ENCODE results near the gene KLF7. TPM values are rescaled to one million over a fixed set of nuclear protein-coding genes. Genes with fewer than 3 reads are reported as not detected.

The KLF7 gene
- total RNA-seq, 1 donor from 2014 or later: 35.8 TPM

DNA sequence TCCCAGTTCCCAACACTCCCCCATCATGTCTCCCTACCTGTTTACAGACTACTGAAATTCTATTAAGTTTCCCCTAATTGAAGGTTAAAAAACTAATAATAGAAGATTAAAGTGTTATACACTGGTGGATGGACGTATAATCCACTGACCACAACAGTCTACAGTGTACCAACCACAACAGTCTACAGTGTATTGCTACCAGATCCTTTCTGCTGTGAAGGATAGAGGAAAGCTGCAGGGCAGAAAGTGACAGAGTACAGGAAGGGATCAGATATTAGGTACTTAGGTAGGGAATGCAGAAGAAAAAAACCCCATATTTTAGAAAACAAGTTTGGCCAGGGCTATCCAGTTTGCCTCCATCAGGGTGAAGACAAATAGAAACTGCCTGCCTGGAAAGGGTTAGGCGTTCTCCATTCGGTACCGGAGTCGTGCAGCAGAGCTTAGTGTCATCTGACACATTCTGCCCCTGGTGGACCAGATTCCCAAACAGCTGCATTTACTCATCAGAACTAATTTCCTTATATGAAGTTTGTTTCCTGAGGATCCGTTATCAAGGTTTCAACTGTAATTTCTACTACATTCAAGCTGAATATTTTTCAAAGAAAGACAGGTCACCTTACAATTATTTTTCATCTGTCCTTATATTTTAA, 49.9 kb downstream of the KLF7 start:
- Histone ChIP-seq H3K27me3 (no peaks in the 10 kb centered on the region), H3K9me3 (no peaks in the 10 kb centered on the region), H3K36me3 (no peaks in the 10 kb centered on the region), H3K4me1 (peaks cover 12% of the 10 kb centered on the region), H3K4me3 (no peak overlapping the region), H3K27ac (no peak overlapping the region)
- no peak for TF ChIP-seq CTCF (IDR thresholded peaks at IDR 0.05)
- no peak for TF ChIP-seq POLR2AphosphoS5 (IDR thresholded peaks at IDR 0.05; ENCODE audit: insufficient read depth in 1 of 2, low read depth in 1 of 2)
- TF ChIP-seq POLR2A (IDR thresholded peaks at IDR 0.05): no peak
- no peak for DNase-seq (ENCODE audit: extremely low spot score in 2 of 2)
- intact Hi-C loops (cut with DNase I): no loop called here

DNA sequence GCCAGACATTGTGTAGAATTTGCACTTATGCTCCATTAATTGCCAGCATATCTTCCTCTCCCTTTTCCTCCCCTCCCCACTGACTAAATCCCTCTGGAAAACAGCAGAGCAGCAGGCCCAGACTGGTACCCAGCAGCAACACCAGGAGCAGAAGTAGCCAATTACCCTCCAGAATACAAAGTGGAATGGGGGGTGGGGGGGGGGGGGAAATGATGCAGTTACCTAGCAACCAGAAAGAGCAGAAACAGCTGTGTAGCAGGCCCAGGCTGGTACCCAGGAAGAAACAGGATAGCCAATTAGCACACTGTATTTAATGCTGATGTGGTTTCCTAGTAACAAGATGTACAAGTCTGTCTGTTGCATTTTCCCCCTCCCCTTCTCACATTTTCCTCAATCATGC, 52.3 kb downstream of the KLF7 start:
- no peak for DNase-seq (ENCODE audit: extremely low spot score in 2 of 2)
- intact Hi-C loops (cut with DNase I): no loop called here
- Histone ChIP-seq H3K4me1 (peaks cover 9% of the 10 kb centered on the region), H3K9me3 (no peaks in the 10 kb centered on the region), H3K36me3 (no peaks in the 10 kb centered on the region), H3K27me3 (no peaks in the 10 kb centered on the region), H3K4me3 (no peak overlapping the region), H3K27ac (no peak overlapping the region)
- TF ChIP-seq POLR2A (IDR thresholded peaks at IDR 0.05): no peak
- TF ChIP-seq POLR2AphosphoS5 (IDR thresholded peaks at IDR 0.05; ENCODE audit: insufficient read depth in 1 of 2, low read depth in 1 of 2): no peak

DNA sequence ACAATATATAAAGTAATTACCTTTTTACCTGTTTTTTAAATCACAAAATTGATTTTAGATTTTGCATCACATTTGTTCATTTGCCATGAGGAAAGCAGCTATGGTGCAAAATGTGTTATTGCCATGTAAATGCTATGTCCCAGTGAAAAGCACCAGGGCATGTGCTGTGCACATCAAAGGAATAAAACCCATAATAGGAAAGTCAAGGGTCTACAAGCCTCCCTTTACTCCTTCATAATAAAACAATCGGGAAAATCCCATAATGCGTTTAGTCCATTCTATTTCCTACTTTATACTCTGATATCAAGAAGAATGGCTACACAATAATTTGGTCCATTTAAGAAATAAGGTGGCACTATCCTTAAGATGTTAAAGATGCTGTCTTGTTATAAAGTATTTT, 53.0 kb downstream of the KLF7 start:
- no peak for DNase-seq (ENCODE audit: extremely low spot score in 2 of 2)
- Histone ChIP-seq H3K9me3 (no peaks in the 10 kb centered on the region), H3K27me3 (no peaks in the 10 kb centered on the region), H3K4me1 (peaks cover 9% of the 10 kb centered on the region), H3K27ac (no peak overlapping the region), H3K36me3 (no peaks in the 10 kb centered on the region), H3K4me3 (no peak overlapping the region)
- intact Hi-C loops (cut with DNase I): no loop called here
- TF ChIP-seq POLR2AphosphoS5 (IDR thresholded peaks at IDR 0.05; ENCODE audit: insufficient read depth in 1 of 2, low read depth in 1 of 2): no peak

- no peak for DNase-seq (ENCODE audit: extremely low spot score in 2 of 2)
- no peaks in the 10 kb centered on the region for H3K27me3 ChIP-seq
- peaks cover 9% of the 10 kb centered on the region for H3K4me1 ChIP-seq
- H3K36me3 ChIP-seq: peaks cover 0 to 3% of the 10 kb centered on the region in 2 donors
- intact Hi-C loops (cut with DNase I): no loop called here
- no peak for TF ChIP-seq CTCF (IDR thresholded peaks at IDR 0.05)
- no peak for TF ChIP-seq POLR2A (IDR thresholded peaks at IDR 0.05)
- no peak for TF ChIP-seq POLR2AphosphoS5 (IDR thresholded peaks at IDR 0.05; ENCODE audit: insufficient read depth in 1 of 2, low read depth in 1 of 2)
- no peak overlapping the region for H3K27ac ChIP-seq
- H3K4me3 ChIP-seq: no peak overlapping the region
- no peaks in the 10 kb centered on the region for H3K9me3 ChIP-seq
Measured at GRCh38 chr2:207112383-207112782, 53.4 kb downstream of the KLF7 start.

GRCh38 chr2:207111757-207112156, 54.0 kb downstream of the KLF7 start:
- TF ChIP-seq POLR2AphosphoS5 (IDR thresholded peaks at IDR 0.05; ENCODE audit: insufficient read depth in 1 of 2, low read depth in 1 of 2) (no peak), CTCF (IDR thresholded peaks at IDR 0.05) (no peak), POLR2A (IDR thresholded peaks at IDR 0.05) (no peak)

DNA sequence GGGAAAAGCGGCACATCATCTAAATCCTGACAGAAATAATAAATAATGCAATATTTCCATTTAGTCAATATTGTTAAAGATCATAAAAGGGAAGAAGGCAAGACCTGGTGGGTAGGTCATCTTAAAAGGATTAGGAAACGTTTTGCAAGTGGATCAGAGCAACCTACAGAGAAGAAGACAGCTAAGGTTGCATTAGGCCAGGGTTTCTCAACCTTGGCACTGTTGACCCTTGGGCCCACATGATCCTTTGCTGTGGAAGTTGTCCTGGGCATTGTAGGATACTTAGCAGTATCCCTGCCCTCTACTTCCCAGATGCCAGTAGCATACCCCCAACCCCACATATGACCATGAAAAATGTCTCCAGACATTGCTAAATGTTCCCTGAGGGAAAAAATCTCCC, 55.0 kb downstream of the KLF7 start:
- H3K27me3 ChIP-seq: no peaks in the 10 kb centered on the region
- peaks cover 0 to 15% of the 10 kb centered on the region in 2 donors for H3K36me3 ChIP-seq

More at GRCh38 chr2:207111757-207112156, 54.0 kb downstream of the KLF7 start:
- no peak for DNase-seq (ENCODE audit: extremely low spot score in 2 of 2)
- Histone ChIP-seq H3K9me3 (no peaks in the 10 kb centered on the region), H3K27me3 (no peaks in the 10 kb centered on the region), H3K4me3 (no peak overlapping the region), H3K4me1 (peaks cover 9% of the 10 kb centered on the region), H3K27ac (no peak overlapping the region), H3K36me3 (peaks cover 0 to 10% of the 10 kb centered on the region in 2 donors)
- intact Hi-C loops (cut with DNase I): no loop called here

More for the DNA sequence above, 55.0 kb downstream of the KLF7 start:
- H3K4me1 ChIP-seq: peaks cover 4% of the 10 kb centered on the region
- no peaks in the 10 kb centered on the region for H3K9me3 ChIP-seq
- DNase-seq (ENCODE audit: extremely low spot score in 2 of 2): no peak
- intact Hi-C loops (cut with DNase I): no loop called here
- TF ChIP-seq POLR2AphosphoS5 (IDR thresholded peaks at IDR 0.05; ENCODE audit: insufficient read depth in 1 of 2, low read depth in 1 of 2) (no peak), POLR2A (IDR thresholded peaks at IDR 0.05) (no peak), CTCF (IDR thresholded peaks at IDR 0.05) (no peak)
- no peak overlapping the region for H3K27ac ChIP-seq
- H3K4me3 ChIP-seq: no peak overlapping the region
